Omental fat pad (tissue), 4 donors: Measurements from ENCODE around the gene ZNF366. TPM values are rescaled to one million over a fixed set of nuclear protein-coding genes. Genes with fewer than 3 reads are reported as not detected.

Experiments used
- ATAC-seq: fragments of 150-250 bp; one replicate; pipeline ENCODE4 v1.9.1; 2016; ENCODE audit warnings: mild to moderate bottlenecking, moderate library complexity; ENCODE audit not compliant: low FRiP score
- DNase-seq: peaks from one replicate; pipeline ENCODE4 v3.0.0-alpha.2; 2019; ENCODE audit warnings: low spot score
- total RNA-seq, 4 donors: library from RNA; depleted of rRNA; stranded (reverse); fragments of >200 nt; gene quantifications; one replicate each; pipeline ENCODE4 v1.1.0, GENCODE V29; 2016
- TF ChIP-seq, protein P1 (sequence below), 3 donors: fragments of 450-650 bp; IDR thresholded peaks; one replicate each; pipeline ENCODE4 v1.5.1; 2016 to 2017; ENCODE audit warnings: antibody characterized with exemption in 3 of 3, mild to moderate bottlenecking in 3 of 3, moderate library complexity in 2 of 3

The ZNF366 gene
- total RNA-seq, 4 donors from 2014 or later = 0.74 to 25.2 (median 6.5) TPM

DNA sequence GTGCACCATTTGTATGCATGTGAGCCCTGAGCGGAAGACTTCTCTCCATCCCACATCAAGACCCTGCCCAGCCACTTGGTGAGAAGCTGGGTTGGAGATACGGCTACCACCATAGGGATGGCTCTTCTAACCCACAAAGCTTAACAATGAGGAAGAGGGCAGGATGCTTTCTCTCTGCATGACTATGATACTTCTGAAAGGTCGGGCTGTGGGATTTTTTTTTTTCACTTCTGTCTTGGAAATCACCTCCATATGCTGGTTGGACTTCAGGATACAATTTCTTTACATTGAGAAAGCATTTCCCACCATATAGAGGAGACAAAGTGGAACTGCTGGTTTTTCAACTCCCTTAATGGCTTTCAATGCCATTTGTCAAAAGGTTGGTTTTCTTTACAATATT, 30.5 kb downstream of the ZNF366 start:
- no peak for DNase-seq
- no peak for ATAC-seq
- TF ChIP-seq, protein P1, sequence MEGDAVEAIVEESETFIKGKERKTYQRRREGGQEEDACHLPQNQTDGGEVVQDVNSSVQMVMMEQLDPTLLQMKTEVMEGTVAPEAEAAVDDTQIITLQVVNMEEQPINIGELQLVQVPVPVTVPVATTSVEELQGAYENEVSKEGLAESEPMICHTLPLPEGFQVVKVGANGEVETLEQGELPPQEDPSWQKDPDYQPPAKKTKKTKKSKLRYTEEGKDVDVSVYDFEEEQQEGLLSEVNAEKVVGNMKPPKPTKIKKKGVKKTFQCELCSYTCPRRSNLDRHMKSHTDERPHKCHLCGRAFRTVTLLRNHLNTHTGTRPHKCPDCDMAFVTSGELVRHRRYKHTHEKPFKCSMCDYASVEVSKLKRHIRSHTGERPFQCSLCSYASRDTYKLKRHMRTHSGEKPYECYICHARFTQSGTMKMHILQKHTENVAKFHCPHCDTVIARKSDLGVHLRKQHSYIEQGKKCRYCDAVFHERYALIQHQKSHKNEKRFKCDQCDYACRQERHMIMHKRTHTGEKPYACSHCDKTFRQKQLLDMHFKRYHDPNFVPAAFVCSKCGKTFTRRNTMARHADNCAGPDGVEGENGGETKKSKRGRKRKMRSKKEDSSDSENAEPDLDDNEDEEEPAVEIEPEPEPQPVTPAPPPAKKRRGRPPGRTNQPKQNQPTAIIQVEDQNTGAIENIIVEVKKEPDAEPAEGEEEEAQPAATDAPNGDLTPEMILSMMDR (IDR thresholded peaks at IDR 0.05) = no peak

DNA sequence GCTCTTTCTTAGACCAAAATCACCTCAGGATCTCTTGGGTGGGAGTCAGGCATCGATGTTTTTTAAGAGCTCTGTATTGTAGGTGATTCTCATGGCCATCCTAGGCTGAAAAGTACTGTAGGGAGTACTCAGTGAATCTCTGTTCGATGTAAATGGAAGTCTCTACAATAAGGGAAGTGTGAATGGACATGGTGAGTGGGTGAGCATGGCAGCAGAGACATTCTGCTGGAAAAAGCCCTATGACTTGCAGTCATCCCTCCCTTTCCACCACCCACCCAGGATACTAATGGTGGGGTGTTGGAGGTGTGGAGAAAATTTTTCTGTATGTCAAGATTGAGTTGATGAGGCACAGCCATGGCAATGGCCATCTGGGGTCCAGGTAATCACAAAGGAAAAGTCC, 30.9 kb downstream of the ZNF366 start:
- TF ChIP-seq, protein P1 (IDR thresholded peaks at IDR 0.05) = no peak
- DNase-seq = no peak
- no peak for ATAC-seq

DNA sequence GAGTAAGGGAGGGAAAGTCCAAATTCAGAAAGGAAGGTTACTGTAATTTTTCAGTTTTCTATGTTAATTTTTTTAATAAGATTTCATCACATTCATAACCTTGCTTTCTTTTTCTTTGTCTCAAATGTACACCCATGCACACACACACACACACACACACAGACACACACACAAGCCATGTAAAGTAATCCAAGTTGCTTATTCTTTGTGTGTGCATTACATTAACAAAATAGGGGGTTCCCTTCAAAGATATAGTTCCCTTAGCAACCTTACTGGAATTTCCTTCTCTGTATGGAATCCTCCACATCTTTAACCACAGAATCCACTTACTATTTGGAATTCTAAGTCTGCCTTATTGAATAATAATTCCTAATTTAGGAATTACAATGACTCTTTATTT, 32.7 kb downstream of the ZNF366 start:
- DNase-seq = no peak
- TF ChIP-seq, protein P1 (IDR thresholded peaks at IDR 0.05) = no peak
- ATAC-seq = no peak

DNA sequence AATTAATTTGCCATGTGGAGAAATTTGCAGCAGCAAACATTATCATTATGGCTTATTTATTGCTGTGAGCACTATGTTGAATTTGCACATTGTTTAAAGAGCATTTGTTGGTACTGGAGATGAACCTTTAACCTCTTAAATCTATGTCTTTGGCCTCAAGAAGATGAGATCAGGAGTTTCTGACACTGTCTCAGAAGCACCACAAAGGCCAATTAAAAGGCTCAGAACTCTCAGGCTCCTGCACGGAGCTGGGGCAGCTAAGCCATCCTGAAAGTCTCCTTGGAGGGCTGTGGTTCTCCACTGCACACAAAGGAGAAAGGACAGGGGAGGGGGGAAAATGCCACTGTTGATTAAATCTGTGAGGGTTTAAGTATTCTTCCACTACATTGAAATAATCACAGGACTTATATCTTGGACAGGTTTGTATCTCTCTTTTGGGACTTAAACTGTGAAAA, 33.1 kb downstream of the ZNF366 start:
- DNase-seq (no peak), ATAC-seq (no peak)
- TF ChIP-seq, protein P1 (IDR thresholded peaks at IDR 0.05) = no peak

DNA sequence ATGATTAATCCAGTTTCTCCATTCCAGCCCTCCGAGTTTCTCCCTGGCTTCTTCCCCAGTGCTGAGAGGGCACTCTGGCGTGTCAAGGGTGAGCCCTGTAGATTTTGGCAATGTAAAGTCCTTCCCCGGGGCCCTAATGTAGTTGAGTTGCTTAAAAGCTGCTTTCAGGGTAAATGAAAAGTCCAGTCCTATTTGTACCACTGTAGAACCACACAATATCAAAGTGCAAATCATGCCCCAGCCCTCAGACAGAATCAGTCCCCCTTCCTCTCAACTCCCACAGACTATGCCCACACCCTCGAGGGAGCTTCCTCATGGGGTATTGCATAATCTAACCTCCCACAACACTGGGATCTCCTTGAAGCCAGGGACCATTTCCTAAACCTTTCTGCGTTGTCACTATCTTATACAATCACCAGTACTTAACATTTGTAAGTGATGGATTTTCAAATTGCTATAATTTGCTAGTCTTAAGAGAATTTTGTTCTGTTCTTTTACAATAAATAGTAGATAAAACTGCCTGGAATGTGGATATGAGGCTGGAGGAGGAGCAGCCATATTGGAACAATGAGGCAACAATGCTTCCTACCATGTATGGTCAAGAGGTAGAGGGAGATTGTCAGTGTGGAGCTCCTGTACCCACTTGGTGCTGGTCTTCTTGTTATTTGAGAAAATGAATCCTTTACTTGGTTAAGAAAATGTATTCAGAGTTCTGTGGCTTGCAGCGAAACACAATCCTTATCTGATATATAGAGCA, 34.4 kb downstream of the ZNF366 start:
- no peak for DNase-seq
- peak; percentile 55 for ATAC-seq
- TF ChIP-seq, protein P1 (IDR thresholded peaks at IDR 0.05) = no peak

DNA sequence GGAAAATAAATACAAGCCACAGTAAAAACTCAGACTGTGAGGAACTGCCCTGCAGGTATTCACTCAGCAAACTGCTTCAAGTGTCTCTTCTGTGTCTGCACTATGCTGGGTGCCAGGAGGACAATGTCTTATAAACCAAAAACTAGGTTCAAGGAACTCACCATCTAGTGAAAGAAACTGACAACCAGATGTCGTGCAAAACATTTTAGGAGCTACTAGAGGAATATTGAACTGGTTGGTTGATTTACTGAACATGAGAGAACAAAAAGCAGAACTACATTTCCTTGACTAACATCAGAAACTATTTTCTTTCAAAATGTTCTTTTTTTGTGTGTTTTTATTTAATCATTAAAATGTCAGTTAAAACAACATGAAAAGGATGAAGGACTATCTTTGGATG, 35.2 kb downstream of the ZNF366 start:
- DNase-seq (no peak), ATAC-seq (no peak)
- TF ChIP-seq, protein P1 (IDR thresholded peaks at IDR 0.05) = no peak

DNA sequence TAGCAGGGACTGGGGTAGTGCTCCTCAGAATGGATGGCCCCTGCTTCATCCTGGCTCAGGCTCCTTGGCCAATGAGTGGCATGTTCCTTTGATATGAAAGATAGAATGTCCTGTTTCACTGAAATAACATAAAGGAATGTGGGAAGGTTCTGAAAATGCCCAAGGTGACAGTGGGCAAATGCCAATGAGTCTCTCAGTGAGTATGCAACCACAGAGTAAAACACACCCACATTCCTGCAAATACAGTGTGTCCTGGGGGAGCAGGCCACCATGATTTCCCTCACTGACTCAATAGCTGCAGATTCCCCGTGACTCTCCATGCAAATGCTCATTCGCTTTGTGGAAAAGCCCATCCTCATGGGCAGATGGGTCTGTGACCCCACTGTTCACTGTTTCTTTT, 36.4 kb downstream of the ZNF366 start:
- TF ChIP-seq, protein P1 (IDR thresholded peaks at IDR 0.05) = no peak
- DNase-seq (no peak), ATAC-seq (no peak)
